T-helper 9 cell (primary cell): ENCODE results near the gene ACKR3.

ENCODE experiments used
- DNase-seq: peaks from one replicate; pipeline ENCODE4 v3.0.0-alpha.2; 2020

The ACKR3 gene

DNA sequence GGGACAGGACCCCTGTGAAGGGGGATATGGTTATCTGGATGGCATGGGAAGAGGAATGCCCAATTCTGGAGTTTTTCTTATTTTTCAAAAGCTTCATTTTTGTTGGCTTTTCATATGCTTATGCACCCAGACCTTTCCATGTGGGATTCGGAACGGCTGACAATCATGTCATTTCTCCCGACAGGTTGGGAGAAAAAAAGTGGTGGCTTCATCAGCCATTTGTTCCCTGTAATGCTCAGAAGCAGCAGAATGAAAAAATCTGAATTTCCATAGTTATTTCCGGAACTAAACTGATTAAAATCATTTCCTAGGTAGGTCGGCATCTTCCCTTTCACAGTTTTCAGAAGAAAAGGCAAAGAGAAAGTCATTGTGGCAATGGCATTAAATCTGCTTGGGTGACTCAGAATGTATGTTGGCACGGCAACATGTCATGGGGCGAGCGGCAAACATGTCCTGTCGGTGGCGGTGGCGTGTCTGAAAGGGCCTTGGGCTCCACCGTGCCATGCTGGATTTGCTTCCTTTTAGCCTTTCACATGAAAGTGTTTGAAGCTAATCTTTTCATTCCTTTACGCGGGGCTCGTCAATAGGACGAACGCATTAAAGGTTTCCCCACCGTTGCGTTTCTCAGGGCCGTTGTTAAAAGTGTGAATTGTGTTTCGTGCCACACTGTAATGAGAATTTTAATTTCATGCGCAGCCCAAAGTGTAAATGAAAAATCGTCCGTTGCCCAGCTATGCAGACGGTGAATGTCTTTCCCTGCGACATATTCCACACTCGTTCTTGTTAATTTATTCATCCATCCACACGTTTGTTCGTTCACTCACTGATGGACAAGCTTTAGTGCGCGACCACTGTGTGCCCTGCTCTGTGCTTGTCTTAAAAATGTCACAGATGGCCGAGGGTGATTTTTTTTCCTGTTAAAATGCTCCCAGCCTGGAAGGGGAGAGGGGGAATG is 18.5 kb downstream of the ACKR3 start:
- no peak for DNase-seq

DNA sequence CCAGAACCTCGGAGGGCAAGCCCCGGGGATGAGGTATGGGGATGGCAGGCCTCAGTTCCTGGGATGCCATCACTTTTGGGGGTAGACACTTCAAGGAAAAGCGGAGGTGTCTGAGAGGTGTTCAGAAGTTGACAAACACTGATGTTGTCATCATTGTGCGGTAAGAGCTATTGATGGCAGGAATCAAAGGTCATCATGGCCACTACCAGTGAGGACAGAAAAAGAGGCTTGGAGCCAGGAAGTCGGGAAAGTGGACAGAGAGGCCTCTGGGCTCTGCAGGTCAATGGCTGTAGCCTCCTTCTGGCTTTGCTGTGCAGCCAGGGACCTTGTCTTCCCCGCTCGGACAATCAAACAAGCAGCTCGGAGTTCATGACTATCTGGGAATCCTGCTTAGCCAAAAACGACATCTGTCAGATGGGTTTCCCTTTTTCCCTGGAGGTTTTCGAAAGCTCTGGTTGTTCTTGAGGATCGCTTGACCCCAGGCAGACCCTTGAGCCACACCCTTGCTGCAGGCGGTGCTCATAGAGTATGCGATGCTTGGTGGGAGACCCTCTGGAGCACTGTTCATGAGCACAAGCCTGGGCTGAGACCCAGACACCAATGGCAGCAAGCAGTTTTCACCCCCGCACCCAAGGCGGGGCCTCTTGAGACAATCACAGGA is 19.4 kb downstream of the ACKR3 start:
- DNase-seq = no peak

DNA sequence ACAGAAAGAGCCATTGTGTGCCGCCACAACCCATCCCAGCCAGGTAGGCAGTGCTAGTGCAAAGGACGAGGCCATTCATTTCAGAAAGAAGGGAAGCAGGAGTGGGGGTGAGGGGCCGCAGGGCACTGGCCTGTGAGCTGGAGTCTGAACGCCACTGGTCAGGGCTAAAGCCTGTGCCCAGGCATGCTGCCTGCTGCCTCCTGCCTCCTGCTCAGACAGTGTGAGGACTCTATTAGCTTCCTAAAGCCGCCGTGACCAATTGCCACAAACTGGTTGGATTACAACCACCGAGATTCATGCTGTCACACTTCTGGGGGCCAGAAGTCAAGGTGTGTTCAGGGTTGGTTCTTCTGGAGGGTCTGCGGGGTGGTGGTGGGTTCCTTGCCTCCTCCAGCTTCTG is 21.2 kb downstream of the ACKR3 start:
- DNase-seq = no peak

DNA sequence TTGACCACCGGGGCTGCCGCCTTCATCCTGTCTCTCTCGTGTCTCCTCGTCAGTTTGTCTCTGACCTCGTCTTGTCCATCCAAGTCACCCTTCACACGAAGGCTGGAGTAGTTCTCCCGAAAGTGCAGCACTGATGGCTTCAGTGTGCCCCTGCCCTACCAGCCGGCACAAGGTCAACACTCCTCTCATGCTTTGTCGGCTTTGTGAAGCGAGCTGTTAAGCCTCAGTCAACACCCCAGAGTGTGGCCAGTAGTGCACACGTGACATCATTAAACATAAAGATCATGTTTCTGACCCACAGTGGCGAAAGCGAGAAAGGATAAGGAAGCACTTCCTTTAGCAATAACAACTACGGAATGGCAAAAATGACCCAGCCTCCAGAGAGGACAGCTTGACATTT is 23.2 kb downstream of the ACKR3 start:
- DNase-seq = no peak

DNA sequence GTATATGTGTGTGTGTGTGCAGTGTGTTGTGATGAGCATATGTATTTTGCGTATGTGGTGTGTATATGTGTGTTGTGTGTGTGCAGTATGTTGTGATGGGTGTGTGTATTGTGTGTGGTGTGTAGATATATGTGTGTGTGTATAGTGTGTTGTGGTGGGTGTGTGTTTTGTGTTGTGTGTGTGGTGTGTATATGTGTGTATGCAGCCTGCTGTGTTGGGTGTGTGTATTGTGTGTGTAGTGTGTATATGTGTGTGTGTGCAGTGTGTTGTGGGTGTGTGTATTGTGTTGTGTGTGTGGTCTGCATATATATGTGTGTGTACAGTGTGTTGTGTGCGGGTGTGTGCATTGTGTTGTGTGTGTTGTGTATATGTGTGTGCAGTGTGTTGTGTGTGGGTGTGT is 23.9 kb downstream of the ACKR3 start:
- DNase-seq = no peak

DNA sequence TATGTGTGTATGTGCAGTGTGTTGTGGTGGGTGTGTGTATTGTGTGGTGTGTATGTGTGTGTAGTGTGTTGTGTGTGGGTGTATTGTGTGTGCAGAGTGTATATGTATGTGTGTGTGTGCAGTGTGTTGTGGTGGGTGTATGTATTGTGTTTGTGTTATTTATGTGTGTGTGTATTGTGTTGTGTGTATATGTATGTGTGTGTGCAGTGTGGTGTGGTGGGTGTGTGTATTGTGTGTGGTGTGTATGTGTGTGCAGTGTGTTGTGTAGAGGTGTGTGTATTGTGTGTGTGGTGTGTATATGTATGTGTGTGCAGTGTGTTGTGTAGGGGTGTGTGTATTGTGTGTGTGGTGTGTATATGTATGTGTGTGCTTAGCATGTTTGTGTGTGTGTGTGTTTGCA is 24.3 kb downstream of the ACKR3 start:
- no peak for DNase-seq

DNA sequence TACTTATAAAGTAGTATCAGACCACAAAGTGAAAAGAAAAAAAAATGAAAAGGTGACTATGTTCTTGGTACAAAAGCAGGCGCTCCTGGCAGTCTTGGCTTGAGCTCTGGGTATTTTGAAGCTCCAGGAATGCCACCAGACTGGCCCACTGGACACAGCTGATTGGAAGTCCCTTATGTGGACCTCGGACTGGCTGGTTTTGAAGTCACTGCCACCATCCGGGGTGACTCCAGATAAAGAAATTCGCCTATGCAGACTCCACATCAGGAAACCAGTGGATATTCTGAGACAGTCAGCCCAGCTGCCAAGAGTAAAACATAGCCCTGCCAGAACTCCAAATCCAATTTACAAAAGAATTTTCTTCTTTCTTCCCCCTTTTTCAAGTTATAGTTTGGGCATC is 28.0 kb downstream of the ACKR3 start:
- no peak for DNase-seq

DNA sequence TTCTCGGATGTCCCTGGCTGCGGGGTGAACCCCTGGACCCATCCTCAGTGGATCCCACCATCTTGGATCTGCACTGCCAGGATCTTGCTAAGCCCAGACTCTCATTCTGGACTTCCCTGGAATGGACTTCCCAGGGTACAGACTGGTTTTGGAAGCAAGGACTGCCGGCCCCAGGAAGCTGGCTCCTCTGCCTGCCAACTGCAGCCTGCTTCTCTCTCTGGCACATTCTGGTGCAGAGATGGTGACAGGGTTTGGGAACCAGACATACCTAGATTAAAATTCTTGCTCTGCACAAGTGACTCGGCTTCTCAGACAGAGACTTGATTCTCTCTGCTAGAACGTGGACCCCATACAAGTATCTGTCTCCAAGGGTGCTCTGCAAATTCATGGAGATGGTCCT is 29.4 kb downstream of the ACKR3 start:
- DNase-seq = no peak

DNA sequence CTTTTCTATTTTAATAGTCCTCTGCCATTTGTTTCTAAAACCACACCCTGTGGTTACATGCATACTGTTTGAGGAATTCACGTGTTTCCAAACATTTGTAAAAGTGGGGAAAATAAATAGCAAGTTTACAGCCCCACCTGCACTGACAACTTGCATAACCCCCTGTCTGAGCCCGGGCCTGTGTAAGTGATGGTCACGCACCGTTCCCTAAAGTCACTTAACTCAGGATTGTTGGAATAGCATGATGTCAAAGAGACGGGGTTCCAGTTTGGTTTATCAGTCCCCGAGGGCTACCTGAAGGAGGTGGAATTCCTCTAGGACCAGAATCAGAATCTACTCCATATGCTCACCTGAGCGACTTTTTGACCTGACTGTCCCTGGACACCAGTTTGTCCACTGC is 30.5 kb downstream of the ACKR3 start:
- DNase-seq = no peak

DNA sequence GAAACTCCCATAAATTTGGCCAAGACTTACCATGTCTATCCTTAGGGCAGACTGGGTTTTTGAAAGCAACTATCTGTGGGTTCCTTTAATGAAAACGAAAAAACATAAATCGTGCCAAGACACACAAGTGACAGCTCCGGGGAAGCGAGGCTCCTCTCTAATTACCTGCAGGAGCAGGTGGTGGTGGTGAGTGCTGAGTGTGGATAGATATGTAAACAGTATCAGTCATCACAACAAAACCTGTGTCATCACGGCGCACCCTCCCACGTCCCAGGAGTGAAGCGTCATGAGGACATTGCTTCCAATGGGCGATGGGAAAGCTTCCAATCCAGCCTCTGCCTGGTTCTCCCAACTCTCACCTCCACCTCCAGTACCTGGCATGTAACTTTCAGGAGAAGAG is 31.3 kb downstream of the ACKR3 start:
- no peak for DNase-seq

DNA sequence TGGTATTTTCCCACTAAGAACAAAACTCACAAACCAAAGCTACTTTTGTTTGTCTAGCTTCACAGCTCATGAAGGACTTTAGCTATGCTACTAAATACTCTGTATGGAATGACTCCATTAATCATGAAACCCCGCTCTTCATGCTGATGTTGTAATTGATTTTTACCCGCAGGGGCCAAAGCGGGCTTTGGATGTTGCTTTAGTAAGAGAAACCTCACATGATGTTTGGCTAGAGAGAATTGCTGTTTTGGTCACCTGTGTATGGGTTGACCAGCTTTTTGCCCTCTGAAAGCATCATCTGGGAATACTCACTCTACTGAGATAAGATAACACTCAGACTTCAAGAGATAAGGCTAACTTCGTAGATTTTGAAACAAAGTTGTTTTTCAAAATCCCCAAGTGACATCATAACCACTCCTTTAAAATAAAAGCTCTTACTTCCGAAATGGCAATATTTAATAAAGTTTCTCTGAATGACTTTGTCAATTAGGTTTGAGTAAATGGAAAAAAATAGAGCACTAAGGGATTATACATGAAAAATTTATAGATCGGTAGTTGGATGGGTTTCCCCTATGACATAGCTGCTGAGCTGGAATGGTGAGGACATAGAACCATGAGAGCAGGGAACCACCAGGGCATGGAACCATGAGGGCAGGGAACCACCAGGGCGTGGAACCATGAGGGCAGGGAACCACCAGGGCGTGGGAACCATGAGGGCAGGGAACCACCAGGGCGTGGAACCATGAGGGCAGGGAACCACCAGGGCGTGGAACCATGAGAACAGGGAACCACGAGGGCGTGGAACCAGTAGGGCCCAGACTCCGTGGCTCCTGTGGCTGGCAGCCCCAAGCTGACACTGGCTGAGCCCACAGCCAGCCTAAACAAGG is 31.9 kb downstream of the ACKR3 start:
- no peak for DNase-seq

DNA sequence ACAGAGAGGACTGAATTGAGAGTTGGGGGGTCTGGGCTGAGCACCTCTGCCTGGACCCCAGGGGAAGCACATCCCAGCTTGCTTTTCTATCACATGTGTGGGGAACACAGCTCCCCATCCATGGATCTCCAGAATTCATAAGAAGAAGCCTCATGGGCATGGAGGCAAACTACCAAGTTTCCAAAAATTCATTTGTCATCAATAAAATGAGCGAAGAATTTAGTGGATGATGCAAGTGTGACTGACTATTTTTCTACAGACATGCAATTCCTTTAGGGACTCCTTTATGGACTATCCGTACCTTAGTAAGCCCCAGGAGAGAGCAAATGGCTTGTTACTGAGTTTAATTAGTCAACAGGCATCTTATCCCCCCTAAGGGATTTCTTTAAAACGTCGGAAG is 33.1 kb downstream of the ACKR3 start:
- no peak for DNase-seq

DNA sequence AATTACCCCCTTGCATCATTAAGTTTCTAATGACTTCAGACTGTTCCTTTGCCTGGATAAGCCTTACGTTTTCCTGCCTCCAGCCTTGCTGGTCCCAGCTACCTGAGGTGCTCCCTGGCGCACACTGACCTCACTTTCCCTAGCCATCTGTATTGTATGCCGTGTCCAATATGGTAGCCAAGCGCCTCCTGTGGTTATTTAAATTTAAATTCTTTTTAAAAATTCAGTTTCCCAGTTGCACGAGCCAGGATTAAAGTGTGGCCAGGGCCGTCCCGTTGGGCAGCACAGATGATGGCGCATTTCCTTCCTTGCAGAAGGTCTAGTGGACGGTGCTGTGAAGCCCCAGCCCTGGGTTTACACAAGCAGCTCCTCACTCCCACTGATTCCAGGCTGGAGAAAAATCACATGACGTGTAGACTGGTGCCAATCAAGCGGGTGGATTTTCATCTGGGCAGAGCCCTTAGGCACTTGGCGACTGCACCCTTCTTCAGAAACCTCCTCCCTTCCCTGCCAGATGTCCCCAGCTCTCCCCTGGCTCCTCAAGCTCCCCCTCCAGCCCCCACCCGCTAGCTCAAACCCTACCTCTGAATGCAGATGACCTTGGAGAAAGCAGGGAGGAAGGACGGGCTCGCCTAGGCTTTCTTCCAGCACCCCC is 33.9 kb downstream of the ACKR3 start:
- no peak for DNase-seq

DNA sequence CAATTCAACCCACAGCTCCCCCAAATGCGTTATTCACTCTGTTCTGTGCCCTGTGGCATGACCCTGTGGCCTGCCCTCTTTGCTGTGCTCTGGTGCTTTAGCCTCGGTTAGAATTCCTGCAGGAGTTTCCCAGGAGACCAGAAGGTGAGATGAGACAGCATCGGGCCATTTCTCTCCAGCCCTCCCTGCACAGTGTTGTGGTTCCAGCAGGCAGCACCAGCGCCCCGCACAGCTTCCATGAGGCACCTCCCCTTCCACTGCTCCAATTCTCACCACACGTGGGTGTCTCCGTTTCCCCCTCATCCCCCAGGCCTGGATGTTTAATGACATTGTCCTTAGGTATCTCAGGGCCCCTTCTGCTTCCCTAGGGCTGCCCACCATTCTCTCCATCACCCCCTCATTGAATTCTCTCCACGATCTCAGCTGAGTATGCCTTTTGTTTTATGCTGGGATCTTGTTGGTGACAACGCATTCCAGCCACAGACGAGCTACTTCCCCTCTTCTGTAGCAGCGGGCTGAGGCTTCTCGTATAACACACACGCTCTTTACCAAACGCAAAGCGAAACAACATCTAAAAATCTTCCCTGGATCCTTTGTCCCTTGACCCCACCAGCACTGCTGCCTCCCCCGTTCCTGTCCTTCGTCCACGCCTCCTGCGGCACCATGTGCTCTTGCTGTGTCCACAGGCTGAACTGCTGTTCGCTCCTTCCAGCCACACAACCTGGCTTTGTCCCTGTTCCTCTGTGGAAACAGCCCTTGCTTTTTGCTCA is 35.1 kb downstream of the ACKR3 start:
- DNase-seq = no peak

DNA sequence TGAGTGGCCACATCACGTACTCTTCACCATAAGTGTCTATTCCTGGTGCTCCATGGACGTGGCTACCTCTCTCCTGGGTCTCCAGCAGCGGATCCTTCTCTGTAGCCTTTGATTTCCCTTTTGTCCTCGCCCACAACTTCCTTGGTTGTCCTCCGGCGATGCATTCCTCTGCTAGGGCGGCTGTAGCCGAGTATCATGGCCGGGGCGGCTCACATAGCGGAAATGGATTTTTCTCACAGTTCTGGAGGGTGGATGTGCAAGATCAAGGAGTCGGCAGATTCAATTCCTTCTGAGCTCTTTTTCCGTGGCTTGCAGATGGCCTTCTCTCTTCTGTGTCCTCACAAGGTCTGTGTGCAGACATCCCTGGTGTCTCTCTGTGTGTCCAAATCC is 35.7 kb downstream of the ACKR3 start:
- DNase-seq = no peak

DNA sequence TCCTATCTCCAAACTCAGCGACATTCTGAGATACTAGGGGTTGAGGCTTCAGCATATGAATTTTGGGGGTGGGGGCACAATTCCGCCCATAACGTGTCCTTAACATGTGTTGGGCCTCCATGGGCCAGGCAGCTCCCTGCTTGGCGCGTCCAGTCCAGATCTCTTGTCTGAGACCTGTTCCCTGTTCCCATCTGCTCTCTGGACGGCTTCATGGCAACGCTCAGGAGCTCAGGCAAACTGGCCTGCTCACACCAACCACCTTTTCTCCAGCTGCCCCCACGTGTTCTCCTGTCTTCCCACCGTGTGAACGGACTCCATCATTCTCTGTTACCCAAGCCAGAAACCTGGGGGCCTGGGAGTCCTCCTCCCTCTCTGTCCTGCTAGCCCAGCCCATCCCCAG is 36.4 kb downstream of the ACKR3 start:
- no peak for DNase-seq

DNA sequence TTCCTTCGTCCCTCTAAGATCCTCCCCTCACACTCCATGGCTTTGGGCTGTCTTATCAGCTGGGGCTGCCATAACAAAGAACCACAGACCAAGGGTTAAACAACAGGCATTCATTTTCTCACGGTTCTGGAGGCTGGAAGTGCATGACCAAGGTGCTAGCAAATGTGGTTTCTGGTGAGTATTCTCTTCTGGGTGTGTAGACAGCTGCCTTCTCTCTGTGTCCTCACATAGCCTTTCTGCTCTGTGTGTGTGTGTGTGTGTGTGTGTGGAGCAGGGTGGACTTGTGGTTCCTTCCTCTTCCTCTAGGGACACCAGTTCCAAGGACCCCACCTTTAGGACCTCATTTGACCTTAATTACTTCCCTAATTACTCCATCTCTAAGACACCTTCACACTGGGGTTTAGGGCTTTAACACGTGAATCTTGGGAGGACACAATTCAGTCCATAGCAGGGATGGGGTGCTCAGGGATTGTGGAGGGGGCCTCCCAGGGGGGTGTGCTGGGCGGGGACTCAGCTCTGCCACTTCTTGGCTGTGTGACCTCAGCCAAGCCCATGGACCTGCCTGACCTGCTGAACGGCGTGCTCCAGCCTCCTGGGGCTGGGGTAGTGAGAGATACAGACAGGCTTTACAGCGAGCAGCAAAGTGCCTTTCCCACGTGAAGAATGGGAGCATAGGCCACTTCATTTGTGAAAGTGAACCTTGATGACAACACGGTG is 38.0 kb downstream of the ACKR3 start:
- DNase-seq = no peak

DNA sequence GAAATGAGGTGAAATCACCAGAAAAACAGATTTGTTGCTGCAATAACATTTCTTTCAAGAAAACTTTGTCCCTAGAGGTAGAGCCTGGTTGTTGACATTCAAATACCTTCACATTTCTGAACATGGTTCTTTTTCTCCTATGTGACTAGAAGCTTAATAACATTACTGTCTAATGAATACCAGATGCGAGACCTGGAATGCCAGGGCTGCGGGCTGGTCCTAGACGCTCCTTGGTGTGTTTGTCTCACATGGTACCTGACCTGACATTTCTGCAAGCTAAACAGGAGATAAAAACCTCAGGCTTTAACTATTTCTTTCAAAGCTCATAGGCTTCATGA is 38.5 kb downstream of the ACKR3 start:
- DNase-seq = no peak

DNA sequence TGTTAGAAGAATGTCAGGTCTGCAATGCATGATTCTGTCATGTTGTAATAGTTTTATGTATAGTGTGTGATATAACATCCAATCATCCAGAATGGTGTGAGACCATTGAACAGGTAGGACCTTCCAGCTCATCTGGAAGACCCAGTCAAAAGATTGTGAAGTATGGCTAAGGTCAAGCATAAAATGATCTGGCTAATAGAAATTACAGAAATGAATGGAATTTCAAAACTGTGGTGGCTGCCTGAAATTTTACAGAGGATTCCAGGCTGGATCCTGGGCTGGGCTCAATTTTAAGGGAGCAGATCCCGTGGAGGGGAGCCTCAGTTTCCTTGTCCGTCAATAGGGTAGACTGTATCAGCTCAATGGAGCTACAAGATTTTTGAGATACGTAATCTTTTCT is 39.1 kb downstream of the ACKR3 start:
- no peak for DNase-seq

DNA sequence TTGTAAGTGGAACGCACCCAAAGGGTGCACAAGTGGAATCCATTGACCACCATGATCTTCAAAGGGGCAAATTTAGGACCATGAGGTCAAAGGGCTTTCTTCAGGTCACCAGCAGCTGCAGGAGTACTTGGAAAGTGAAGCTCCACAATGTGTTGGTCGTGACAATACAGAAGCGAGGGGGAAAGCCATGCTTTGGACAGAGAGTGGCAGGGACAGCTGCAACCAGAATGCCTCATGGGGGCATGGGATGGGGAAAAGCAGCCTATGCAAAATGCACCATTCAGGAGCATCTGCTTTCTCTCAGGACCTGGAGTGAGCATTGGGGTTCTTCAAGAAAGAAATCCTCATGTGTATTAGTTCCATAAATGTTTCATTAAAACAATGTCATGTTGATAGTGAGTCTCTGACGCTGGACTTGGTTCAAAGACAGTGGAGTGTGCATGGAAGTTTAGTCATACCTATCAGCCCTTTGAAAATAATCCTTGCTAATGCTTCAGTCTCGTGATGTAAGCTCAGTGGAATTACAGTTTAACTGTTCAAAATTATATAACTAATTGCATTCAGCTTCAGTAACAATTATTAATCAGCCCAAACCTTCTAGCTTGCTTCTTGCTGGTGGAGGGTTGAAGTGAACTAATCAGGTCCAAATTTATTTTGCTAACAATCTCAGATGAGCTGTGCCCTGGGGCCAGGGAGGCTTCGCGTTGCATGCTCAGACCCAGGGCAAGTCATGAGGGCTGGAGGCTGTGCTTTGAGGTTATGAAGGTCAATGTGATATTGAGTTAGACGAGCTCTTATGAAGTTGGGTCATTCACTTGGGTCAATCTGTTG is 41.6 kb downstream of the ACKR3 start:
- DNase-seq = no peak

DNA sequence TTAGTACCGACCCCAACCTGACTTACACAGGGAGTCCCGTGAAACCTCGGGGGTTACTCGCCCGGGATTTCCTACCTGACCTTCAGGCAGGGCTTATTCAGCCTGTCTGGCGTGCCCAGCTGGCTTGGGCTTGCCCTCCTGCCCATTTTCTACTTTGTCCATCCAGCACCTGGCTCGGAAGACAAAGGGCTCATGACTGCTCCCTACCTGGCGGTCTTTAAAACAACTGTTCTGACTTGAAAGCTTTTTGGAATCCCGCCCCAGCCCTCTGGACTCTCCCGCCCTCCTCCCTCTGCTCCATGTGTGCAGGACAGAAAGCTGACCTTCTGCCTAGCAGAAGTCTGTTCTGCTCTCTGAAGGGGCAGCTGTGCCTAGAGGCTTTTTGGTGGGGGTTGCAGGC is 43.1 kb downstream of the ACKR3 start:
- DNase-seq = no peak
